NB4 (cell line): ENCODE results near the gene CYB5RL.
A peak's percentile ranks its signal among the peaks of the same experiment; 100 is the strongest.

Source experiments
- DNase-seq: peaks from one replicate; pipeline ENCODE4 v3.0.0; 2010; ENCODE audit warnings: low read depth
- H3K4me3 ChIP-seq: one replicate; pipeline ENCODE4 v1.5.1; 2011; ENCODE audit warnings: mild to moderate bottlenecking, low read depth, low read length, moderate library complexity
- MAX ChIP-seq: IDR thresholded peaks from 2 replicates; pipeline ENCODE4 v1.6.1; 2011; ENCODE audit warnings: low read depth, low read length
- MYC ChIP-seq: IDR thresholded peaks from 2 replicates; pipeline ENCODE4 v1.6.1; 2011; ENCODE audit warnings: low read depth, low read length
- POLR2A ChIP-seq: IDR thresholded peaks from 2 replicates; pipeline ENCODE4 v1.6.1; 2011; ENCODE audit warnings: mild to moderate bottlenecking; ENCODE audit not compliant: insufficient read length; ENCODE audit errors: extremely low read depth
- TF ChIP-seq, protein P1 (sequence below): IDR thresholded peaks from one replicate; pipeline ENCODE4 v1.5.1; 2012; ENCODE audit warnings: low read depth, low read length

Gene CYB5RL

DNA sequence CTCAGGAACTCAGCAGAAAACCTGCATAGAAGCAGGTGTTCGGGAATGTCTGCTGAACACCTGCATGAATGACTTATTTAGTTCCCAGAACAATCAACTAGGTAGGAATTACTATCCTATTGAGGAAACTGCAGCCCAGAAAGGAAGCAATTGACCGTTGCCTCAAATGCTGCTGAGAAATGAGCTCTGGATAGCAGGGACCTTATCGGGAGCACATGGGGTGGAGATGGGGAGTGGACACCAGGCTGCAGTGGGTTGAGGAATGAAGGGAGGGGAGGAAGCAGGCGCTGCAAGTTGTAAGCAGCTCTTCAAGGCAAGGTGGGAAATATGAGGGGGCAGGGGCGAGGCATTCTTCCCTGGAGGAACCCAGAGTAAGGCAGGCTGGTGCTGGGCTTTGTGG is 36.3 kb downstream of the CYB5RL start:
- no peak for DNase-seq
- TF ChIP-seq MYC (no peak), MAX (no peak), POLR2A (no peak)
- TF ChIP-seq, protein P1, sequence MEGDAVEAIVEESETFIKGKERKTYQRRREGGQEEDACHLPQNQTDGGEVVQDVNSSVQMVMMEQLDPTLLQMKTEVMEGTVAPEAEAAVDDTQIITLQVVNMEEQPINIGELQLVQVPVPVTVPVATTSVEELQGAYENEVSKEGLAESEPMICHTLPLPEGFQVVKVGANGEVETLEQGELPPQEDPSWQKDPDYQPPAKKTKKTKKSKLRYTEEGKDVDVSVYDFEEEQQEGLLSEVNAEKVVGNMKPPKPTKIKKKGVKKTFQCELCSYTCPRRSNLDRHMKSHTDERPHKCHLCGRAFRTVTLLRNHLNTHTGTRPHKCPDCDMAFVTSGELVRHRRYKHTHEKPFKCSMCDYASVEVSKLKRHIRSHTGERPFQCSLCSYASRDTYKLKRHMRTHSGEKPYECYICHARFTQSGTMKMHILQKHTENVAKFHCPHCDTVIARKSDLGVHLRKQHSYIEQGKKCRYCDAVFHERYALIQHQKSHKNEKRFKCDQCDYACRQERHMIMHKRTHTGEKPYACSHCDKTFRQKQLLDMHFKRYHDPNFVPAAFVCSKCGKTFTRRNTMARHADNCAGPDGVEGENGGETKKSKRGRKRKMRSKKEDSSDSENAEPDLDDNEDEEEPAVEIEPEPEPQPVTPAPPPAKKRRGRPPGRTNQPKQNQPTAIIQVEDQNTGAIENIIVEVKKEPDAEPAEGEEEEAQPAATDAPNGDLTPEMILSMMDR, result no peak
- no peak overlapping the region for H3K4me3 ChIP-seq

DNA sequence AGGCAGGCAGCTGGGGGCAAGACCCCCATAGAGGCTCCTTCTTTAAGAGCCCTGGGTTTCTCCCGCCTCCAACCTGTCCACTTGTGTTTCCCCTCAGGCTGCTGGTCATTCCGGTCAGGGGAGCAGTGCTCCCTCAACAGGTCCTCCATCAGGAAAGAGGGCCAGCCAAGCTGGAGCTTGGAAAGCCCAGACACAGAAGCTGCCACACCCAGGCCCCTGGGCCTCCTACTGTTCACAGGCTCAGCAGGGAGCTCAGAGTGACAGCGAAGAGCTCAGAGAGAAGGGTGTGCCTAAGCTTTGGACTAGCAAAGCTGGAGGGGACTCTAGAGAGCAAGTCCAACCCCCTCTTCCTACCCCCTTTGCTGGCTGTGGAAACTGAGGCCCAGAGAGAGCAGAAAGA is 36.8 kb downstream of the CYB5RL start:
- no peak for TF ChIP-seq MYC
- no peak for TF ChIP-seq POLR2A
- TF ChIP-seq, protein P1, result no peak
- no peak for TF ChIP-seq MAX
- no peak overlapping the region for H3K4me3 ChIP-seq
- no peak for DNase-seq

- TF ChIP-seq MAX, result no peak
- no peak for TF ChIP-seq MYC
- TF ChIP-seq, protein P1, result no peak
- no peak for TF ChIP-seq POLR2A
- H3K4me3 ChIP-seq, result no peak overlapping the region
- no peak for DNase-seq
Measured at GRCh38 chr1:54161495-54162168, 38.2 kb downstream of the CYB5RL start.

- TF ChIP-seq MYC (no peak), POLR2A (no peak), MAX (no peak)
- TF ChIP-seq, protein P1, result no peak
- DNase-seq, result no peak
- no peak overlapping the region for H3K4me3 ChIP-seq
Measured at GRCh38 chr1:54160351-54160750, 39.5 kb downstream of the CYB5RL start.

- TF ChIP-seq POLR2A, result no peak
- TF ChIP-seq, protein P1, result no peak
- TF ChIP-seq MYC, result no peak
- TF ChIP-seq MAX, result no peak
- peak; percentile 30 for DNase-seq
- no peak overlapping the region for H3K4me3 ChIP-seq
Measured at GRCh38 chr1:54159733-54160316, 40.0 kb downstream of the CYB5RL start.
